Ascending aorta (tissue), 2 donors: ENCODE data around the gene ZNF429. TPM values are rescaled to one million over a fixed set of nuclear protein-coding genes. Genes with fewer than 3 reads are reported as not detected.
"Not testable (repeated sequence)": the region's sequence is repeated elsewhere in the genome, so short reads cannot be mapped to it uniquely, and the experiment has no call there.

Source experiments
- DNase-seq, 2 donors: peaks; one replicate each; pipeline ENCODE4 v3.0.0-alpha.2; 2019; ENCODE audit warnings: low spot score in 2 of 2
- H3K27ac ChIP-seq, 2 donors: fragments of 200-600 bp; sonication (generic); one replicate each; pipeline ENCODE4 v1.5.1; 2016 to 2017; ENCODE audit warnings: mild to moderate bottlenecking in 1 of 2
- H3K27me3 ChIP-seq: fragments of 200-600 bp; sonication (generic); one replicate; pipeline ENCODE4 v1.5.1; 2017
- H3K36me3 ChIP-seq, 2 donors: fragments of 200-600 bp; sonication (generic); one replicate each; pipeline ENCODE4 v1.5.1; 2016
- H3K4me1 ChIP-seq, 2 donors: fragments of 200-600 bp; sonication (generic); one replicate each; pipeline ENCODE4 v1.5.1; 2016 to 2017; ENCODE audit warnings: mild to moderate bottlenecking in 1 of 2
- H3K4me3 ChIP-seq, 2 donors: fragments of 200-600 bp; sonication (generic); one replicate each; pipeline ENCODE4 v1.5.1; 2016 to 2017; ENCODE audit warnings: mild to moderate bottlenecking in 1 of 2
- H3K9me3 ChIP-seq, 2 donors: fragments of 200-600 bp; sonication (generic); one replicate each; pipeline ENCODE4 v1.5.1; 2016
- intact Hi-C: fragments of 100-400 bp; cut with DNase I; formaldehyde crosslinking; loops from one replicate; pipeline ENCODE4 v1.15.1; 2023
- total RNA-seq: library from RNA; depleted of rRNA; stranded (reverse); fragments of >200 nt; gene quantifications from one replicate; pipeline ENCODE4 v1.1.0, GENCODE V29; 2016
- TF ChIP-seq, protein P1 (sequence below), 3 experiments: fragments of 200-600 bp in 2 of 3; fragments of 450-650 bp in 1 of 3; sonication (generic) in 2 of 3; IDR thresholded peaks; one replicate each; pipeline ENCODE4 v1.5.1; 2016 to 2019; ENCODE audit warnings: antibody characterized with exemption in 3 of 3, mild to moderate bottlenecking in 1 of 3, moderate library complexity in 1 of 3

Gene ZNF429
- total RNA-seq, 1 donor from 2014 or later, result 1.9 TPM

DNA sequence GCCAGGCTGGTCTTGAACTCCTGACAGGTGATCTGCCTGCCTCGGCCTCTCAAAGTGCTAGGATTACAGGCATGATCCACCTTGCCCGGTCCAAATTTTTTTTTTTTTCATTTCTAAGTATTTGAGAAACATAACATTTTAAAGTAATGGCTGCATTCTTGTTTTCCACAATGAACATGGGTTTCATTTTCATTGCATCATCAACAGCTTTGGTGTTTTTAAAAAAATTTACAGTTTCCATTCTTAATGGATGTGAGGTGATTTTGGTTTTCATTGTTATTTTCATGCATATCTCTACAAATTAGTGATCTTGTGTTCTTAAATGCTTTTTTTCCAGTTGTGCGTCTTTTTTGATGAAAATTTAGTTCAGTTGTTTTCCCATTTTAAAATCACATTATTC lies 27.5 kb downstream of the ZNF429 start:
- no peaks in the 10 kb centered on the region for H3K27me3 ChIP-seq
- H3K4me3 ChIP-seq, result no peak overlapping the region
- no peak for DNase-seq
- peaks cover 57 to 85% of the 10 kb centered on the region in 2 donors for H3K36me3 ChIP-seq
- intact Hi-C loops, result no loop called here
- H3K27ac ChIP-seq, result no peak overlapping the region
- TF ChIP-seq, protein P1, sequence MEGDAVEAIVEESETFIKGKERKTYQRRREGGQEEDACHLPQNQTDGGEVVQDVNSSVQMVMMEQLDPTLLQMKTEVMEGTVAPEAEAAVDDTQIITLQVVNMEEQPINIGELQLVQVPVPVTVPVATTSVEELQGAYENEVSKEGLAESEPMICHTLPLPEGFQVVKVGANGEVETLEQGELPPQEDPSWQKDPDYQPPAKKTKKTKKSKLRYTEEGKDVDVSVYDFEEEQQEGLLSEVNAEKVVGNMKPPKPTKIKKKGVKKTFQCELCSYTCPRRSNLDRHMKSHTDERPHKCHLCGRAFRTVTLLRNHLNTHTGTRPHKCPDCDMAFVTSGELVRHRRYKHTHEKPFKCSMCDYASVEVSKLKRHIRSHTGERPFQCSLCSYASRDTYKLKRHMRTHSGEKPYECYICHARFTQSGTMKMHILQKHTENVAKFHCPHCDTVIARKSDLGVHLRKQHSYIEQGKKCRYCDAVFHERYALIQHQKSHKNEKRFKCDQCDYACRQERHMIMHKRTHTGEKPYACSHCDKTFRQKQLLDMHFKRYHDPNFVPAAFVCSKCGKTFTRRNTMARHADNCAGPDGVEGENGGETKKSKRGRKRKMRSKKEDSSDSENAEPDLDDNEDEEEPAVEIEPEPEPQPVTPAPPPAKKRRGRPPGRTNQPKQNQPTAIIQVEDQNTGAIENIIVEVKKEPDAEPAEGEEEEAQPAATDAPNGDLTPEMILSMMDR (IDR thresholded peaks at IDR 0.05), result no peak
- no peaks in the 10 kb centered on the region for H3K4me1 ChIP-seq
- H3K9me3 ChIP-seq, result peaks cover 38 to 76% of the 10 kb centered on the region in 2 donors

DNA sequence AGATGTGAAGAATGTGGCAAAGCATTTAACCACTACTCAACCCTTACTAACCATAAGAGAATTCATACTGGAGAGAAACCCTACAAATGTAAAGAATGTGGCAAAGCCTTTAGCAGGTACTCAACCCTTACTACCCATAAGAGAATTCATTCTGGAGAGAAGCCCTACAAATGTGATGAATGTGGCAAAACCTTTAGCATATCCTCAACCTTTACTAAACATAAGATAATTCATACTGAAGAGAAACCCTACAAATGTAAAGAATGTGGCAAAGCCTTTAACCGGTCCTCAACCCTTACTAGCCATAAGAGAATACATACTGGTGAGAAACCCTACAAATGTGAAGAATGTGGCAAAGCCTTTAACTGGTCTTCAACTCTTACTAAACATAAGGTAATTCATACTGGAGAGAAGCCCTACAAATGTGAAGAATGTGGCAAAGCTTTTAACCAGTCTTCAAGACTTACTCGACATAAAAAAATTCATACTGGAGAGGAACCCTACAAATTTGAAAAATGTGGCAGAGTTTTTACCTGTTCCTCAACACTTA lies 31.4 kb downstream of the ZNF429 start:
- H3K27me3 ChIP-seq, intact Hi-C loops, H3K27ac ChIP-seq, DNase-seq, H3K4me1 ChIP-seq: not testable (repeated sequence)
- Histone ChIP-seq H3K9me3 (peaks cover 44 to 82% of the 10 kb centered on the region in 2 donors), H3K4me3 (peak overlapping the region in 1 of 2 donors; percentile 5), H3K36me3 (peaks cover 48 to 57% of the 10 kb centered on the region in 2 donors)

DNA sequence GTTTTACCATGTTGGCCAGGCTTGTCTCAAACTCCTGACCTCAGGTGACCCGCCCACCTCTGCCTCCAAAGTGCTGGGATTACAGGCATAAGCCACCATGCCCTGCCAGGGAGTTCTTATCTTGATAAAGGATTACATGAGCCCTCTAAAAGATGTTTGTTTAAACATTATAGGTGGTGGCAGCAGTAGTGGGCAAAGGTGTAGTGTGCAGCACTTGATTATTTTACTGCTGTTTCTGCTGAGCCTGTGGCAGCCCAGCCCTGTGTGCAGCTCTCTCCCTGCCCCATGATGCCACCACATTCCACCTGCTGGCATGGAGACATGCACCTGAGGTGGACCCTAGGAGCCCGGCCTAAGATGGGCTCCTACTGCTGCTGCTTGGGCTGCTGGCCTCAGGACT lies 54.0 kb downstream of the ZNF429 start:
- DNase-seq, result no peak
- H3K27ac ChIP-seq, result no peak overlapping the region
- H3K27me3 ChIP-seq, result no peaks in the 10 kb centered on the region
- H3K4me1 ChIP-seq, result no peaks in the 10 kb centered on the region
- H3K9me3 ChIP-seq, result peaks cover 9 to 51% of the 10 kb centered on the region in 2 donors
- TF ChIP-seq, protein P1 (IDR thresholded peaks at IDR 0.05), result no peak
- intact Hi-C loops, result no loop called here
- H3K36me3 ChIP-seq, result peaks cover 5 to 20% of the 10 kb centered on the region in 2 donors
- no peak overlapping the region for H3K4me3 ChIP-seq

DNA sequence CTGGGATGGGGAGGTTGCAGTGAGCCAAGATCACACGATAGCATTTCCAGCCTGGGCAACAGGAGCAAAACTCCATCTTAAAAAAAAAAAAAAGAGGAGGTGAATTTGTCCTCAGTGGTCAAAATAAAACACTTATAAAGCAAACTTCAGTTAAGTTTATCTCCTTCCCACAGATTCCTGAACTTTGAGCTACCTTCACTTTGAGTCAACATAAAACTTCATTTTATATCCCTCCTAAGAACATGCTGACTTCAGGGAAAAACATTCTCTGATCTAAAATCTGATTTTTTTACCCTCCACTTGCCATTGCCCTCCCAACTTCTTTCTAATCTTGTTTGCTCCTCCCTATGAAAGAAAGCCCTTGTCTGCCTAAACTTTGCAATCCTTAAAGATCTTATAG lies 59.0 kb downstream of the ZNF429 start:
- TF ChIP-seq, protein P1 (IDR thresholded peaks at IDR 0.05), result no peak
- H3K27me3 ChIP-seq, result no peaks in the 10 kb centered on the region
- intact Hi-C loops, result no loop called here
- peaks cover 0 to 6% of the 10 kb centered on the region in 2 donors for H3K36me3 ChIP-seq
- peaks cover 3 to 14% of the 10 kb centered on the region in 2 donors for H3K9me3 ChIP-seq
- H3K4me3 ChIP-seq, result no peak overlapping the region
- DNase-seq, result no peak
- no peak overlapping the region for H3K27ac ChIP-seq
- no peaks in the 10 kb centered on the region for H3K4me1 ChIP-seq

DNA sequence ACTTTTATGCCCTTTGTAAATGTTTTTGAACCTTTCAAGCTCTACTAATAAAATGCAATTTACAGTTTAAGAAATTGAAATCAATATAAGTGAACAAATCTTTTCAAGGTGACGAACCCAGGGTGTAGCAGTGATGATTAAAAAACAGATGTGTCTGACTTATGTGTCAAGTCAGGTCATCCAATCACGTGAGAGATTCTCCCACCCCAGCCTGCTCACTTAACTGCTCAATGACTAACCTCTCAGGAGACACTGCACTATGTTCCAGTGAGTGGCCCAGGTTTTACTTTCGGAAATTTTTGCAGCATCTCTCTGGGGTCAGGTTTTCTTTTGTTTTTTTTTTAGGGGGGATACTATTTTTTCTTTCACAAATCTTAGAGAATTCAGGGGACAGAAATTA lies 60.7 kb downstream of the ZNF429 start:
- no peaks in the 10 kb centered on the region for H3K4me1 ChIP-seq

DNA sequence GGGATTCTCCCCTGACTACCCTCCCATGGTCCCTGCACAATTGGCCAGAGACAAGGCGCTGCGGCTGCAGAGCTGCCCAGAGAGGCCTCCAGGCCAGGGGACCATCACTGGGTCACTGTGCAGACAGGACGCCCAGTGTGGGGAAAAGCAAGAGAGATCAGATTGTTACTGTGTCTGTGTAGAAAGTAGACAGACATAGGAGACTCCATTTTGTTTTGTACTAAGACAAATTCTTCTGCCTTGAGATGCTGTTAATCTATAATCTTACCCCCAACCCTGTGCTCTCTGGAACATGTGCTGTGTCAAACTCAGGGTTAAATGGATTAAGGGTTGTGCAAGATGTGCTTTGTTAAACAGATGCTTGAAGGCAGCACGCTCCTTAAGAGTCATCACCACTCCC lies 62.4 kb downstream of the ZNF429 start:
- intact Hi-C loops, DNase-seq, H3K4me1 ChIP-seq, H3K36me3 ChIP-seq, H3K27me3 ChIP-seq, H3K27ac ChIP-seq: not testable (repeated sequence)
- Histone ChIP-seq H3K9me3 (peaks cover 8 to 11% of the 10 kb centered on the region in 2 donors), H3K4me3 (peak overlapping the region in 1 of 2 donors; percentile 27)

More for the DNA sequence above, 60.7 kb downstream of the ZNF429 start:
- Histone ChIP-seq H3K36me3 (peaks cover 0 to 4% of the 10 kb centered on the region in 2 donors), H3K27me3 (no peaks in the 10 kb centered on the region), H3K27ac (no peak overlapping the region), H3K9me3 (peaks cover 11% of the 10 kb centered on the region in 2 donors), H3K4me3 (no peak overlapping the region)
- intact Hi-C loops, result no loop called here
- TF ChIP-seq, protein P1 (IDR thresholded peaks at IDR 0.05), result no peak
- DNase-seq, result no peak
